ENCODE results near the gene LIN28B. TPM values are rescaled to one million over a fixed set of nuclear protein-coding genes. Genes with fewer than 3 reads are reported as not detected.

LIN28B gene
- total RNA-seq, 1 experiment from 2014 or later = 45.6 TPM

GRCh38 chr6:105111105-105111504 lies 154.2 kb downstream of the LIN28B start:
- no peaks in the 10 kb centered on the region for H3K36me3 ChIP-seq (replicated peaks; ENCODE audit: control insufficient read depth, insufficient read depth, low read length)
- no peak overlapping the region for H3K4me3 ChIP-seq (ENCODE audit: insufficient read depth, low read depth, low read length)
- H3K27me3 ChIP-seq (ENCODE audit: control insufficient read depth, insufficient read depth, low read length) = no peaks in the 10 kb centered on the region
- DNase-seq = no peak

GRCh38 chr6:105111871-105112270 lies 155.0 kb downstream of the LIN28B start:
- Histone ChIP-seq H3K36me3 (replicated peaks; ENCODE audit: control insufficient read depth, insufficient read depth, low read length) (no peaks in the 10 kb centered on the region), H3K4me3 (ENCODE audit: insufficient read depth, low read depth, low read length) (no peak overlapping the region), H3K27me3 (ENCODE audit: control insufficient read depth, insufficient read depth, low read length) (no peaks in the 10 kb centered on the region)
- no peak for DNase-seq

GRCh38 chr6:105112577-105112976 lies 155.7 kb downstream of the LIN28B start:
- no peaks in the 10 kb centered on the region for H3K36me3 ChIP-seq (replicated peaks; ENCODE audit: control insufficient read depth, insufficient read depth, low read length)
- no peaks in the 10 kb centered on the region for H3K27me3 ChIP-seq (ENCODE audit: control insufficient read depth, insufficient read depth, low read length)
- DNase-seq = peak; percentile 35
- no peak overlapping the region for H3K4me3 ChIP-seq (ENCODE audit: insufficient read depth, low read depth, low read length)

GRCh38 chr6:105113422-105113821 lies 156.5 kb downstream of the LIN28B start:
- no peak for DNase-seq
- Histone ChIP-seq H3K36me3 (replicated peaks; ENCODE audit: control insufficient read depth, insufficient read depth, low read length) (no peaks in the 10 kb centered on the region), H3K4me3 (ENCODE audit: insufficient read depth, low read depth, low read length) (no peak overlapping the region), H3K27me3 (ENCODE audit: control insufficient read depth, insufficient read depth, low read length) (no peaks in the 10 kb centered on the region)

- DNase-seq = peak; percentile 41
Measured at GRCh38 chr6:105116150-105116549, 159.2 kb downstream of the LIN28B start.

GRCh38 chr6:105120570-105120969 lies 163.7 kb downstream of the LIN28B start:
- H3K36me3 ChIP-seq (replicated peaks; ENCODE audit: control insufficient read depth, insufficient read depth, low read length) = no peaks in the 10 kb centered on the region
- H3K4me3 ChIP-seq (ENCODE audit: insufficient read depth, low read depth, low read length) = no peak overlapping the region
- H3K27me3 ChIP-seq (ENCODE audit: control insufficient read depth, insufficient read depth, low read length) = no peaks in the 10 kb centered on the region
- no peak for DNase-seq

More at GRCh38 chr6:105116150-105116549, 159.2 kb downstream of the LIN28B start:
- H3K4me3 ChIP-seq (ENCODE audit: insufficient read depth, low read depth, low read length) = no peak overlapping the region
- H3K27me3 ChIP-seq (ENCODE audit: control insufficient read depth, insufficient read depth, low read length) = no peaks in the 10 kb centered on the region
- H3K36me3 ChIP-seq (replicated peaks; ENCODE audit: control insufficient read depth, insufficient read depth, low read length) = no peaks in the 10 kb centered on the region

- no peak overlapping the region for H3K4me3 ChIP-seq (ENCODE audit: insufficient read depth, low read depth, low read length)
- no peaks in the 10 kb centered on the region for H3K36me3 ChIP-seq (replicated peaks; ENCODE audit: control insufficient read depth, insufficient read depth, low read length)
- DNase-seq = no peak
- no peaks in the 10 kb centered on the region for H3K27me3 ChIP-seq (ENCODE audit: control insufficient read depth, insufficient read depth, low read length)
Measured at GRCh38 chr6:105121981-105122380, 165.1 kb downstream of the LIN28B start.

- no peak for DNase-seq
- Histone ChIP-seq H3K27me3 (ENCODE audit: control insufficient read depth, insufficient read depth, low read length) (no peaks in the 10 kb centered on the region), H3K4me3 (ENCODE audit: insufficient read depth, low read depth, low read length) (no peak overlapping the region), H3K36me3 (replicated peaks; ENCODE audit: control insufficient read depth, insufficient read depth, low read length) (no peaks in the 10 kb centered on the region)
Measured at GRCh38 chr6:105122717-105123116, 165.8 kb downstream of the LIN28B start.

Other genes with a start within 250 kb of the LIN28B start
- 12.7 and 20.1 TPM in 2 replicates for gene HACE1, start 97.2 kb upstream of the LIN28B start, total RNA-seq (2014; rRNA removed; shearing (Covaris generic))
- gene POPDC3, start 222.9 kb downstream of the LIN28B start, total RNA-seq (2014; rRNA removed; shearing (Covaris generic)) = 1.1 and 2.6 TPM in 2 replicates